ENCODE results near the gene EXOSC10.

EXOSC10 gene

DNA sequence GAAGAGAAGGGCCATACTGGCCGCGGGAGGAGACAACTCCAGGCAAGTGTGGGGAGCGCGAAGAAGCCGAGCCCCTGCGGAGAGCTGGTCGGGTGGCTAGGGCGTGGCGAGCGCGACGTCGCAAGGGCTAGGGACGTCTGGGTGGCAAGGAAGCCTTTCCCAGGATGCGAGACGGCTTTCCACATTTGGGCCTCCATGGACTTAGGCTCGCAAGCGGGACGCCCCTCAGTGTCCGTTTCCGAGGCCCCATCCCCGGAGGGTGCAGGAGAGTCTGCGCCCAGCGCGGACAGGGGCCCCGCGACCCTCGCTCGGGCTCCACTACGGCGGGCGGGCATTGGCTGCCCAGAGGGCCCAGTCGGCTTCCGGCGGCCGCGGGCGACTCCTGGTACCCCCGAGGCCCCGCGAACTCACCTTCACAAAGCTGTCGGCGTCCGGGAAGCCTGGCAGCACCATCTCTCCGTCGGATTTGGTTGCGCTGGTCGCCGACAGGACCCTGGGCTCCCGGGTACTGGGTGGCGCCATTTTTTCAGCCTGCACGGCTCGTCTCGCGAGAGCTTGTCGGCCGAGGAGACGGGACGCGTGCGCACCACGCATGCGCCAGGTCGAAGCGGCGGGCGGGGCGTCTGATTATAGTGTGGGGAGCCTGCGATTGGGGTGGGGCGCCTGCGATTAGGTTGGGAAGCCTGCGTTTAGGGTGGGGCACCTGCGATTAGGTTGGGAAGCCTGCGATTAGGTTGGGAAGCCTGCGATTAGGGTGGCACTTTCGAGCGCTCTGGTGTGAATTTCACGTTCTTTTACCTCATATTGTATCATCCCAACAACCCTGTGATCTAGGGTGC lies at the start of gene EXOSC10:
TSS of gene EXOSC10 (minus strand) at position 560 of the 839 bp plus-strand sequence. CDS start at position 522, 38 bp downstream.
- DNase-seq (ENCODE audit: low spot score) = peak; percentile 98

DNA sequence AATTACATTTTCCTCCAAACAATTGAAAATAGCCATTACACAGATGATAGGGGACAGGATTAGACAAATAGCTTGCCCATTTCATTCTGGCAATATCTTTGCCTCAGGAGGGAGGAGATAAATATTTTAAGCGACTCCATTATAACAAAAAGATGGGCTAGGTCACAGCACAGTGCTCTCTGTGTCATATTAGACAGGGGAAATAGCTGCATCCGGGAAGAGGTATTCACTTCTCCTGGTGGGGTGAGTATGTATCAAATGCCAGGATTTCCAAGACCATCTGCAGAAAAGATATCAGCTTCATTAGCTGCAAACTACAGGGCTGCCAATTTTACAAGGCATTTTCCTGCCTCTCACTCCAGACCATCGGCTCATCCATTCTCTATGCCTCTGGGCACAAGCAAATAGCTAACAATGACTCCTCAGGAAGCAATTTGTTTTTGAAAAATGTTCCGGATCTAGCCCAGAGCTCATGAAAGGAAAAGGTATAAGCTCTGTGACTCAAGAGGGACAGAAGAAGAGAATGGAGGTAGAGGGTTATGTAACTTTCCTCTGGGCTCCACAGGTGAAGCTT lies 47.6 kb upstream of the EXOSC10 start:
- no peak for DNase-seq (ENCODE audit: low spot score)

DNA sequence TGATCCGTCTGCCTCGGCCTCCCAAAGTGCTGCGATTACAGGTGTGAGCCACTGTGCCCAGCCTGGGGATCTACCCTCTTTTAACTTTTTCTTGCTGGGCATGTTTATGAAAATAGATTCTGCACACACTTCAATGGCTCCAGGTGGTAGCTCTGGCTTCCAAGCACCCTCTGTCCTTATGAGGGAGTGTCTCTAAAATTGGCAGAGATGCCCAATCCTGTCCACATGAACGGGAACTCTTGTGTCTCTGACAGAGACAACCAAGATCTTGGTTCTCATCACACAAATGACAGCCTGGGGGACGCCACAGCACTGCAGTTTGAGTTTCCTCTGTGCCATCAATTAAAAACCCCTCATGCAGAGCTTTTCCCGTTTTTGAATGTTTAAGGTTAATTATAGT lies 46.1 kb upstream of the EXOSC10 start:
- no peak for DNase-seq (ENCODE audit: low spot score)

DNA sequence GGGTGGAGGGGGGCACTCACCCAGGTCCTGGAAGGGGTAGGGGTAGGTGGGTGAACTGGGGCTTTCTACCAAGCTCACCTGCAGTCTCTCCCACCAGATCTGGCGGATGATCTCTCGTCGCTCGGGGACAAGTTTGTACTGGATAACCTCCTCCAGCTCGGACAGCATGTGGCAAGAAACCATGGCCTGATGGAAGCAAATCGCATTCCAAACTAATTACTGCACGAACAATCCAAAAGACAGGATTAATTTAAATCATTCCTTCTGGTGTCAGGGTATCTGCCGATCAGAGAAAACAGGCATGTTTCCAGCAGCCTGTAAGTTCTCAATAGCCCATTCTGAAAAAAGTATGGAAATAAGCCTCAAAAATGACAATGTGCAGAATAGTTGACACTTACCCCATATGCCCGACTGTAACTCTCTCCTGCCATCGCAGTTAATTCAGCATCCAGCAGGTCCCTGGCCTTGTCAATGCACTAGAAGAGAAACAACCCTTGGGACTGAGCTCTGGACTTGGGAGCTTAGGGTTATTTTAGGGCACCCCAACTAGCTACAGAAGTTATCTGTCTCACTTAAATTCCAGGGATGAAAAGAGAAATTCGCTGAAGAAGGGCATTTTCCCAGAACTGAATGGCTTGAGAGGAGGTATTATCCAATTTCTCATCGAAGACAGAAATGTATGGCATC lies 45.0 kb upstream of the EXOSC10 start:
- no peak for DNase-seq (ENCODE audit: low spot score)

DNA sequence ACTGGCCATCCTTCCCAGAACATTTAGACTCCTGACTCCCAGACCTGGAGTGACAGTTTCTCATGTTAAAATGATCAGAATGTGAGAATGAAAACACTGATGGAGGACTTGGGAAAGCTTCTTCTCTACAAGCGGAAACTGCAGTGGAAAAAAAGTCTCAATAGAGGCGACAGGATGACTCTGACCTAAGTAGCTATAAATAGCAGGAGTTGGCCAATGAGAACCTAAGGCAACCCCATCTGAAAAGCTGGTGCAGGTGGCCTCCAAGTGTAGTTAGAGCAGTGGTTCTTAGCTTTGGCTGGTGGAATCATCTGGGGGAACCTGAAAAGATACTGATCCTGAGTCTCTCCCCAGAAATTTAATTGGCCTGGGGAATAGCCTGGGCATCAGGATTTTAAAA lies 44.2 kb upstream of the EXOSC10 start:
- no peak for DNase-seq (ENCODE audit: low spot score)

DNA sequence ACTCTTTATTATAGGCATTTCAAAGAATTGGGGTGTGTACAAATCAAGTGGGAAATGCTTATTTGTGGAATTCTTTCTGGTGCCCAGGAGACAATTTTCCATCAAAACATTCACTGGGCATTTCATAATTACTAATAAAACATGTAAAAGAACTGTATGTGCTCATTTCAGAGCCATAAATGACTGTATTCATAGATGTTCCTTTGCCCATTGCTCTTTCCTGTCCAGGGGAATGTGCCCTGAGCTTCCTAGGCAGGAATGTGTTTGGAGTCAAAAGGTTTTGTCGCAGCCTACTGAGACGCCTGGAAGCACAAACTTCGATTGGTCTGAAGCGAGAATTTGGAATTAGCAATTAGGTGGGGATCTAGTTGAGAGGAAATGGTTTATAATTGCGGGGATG lies 43.7 kb upstream of the EXOSC10 start:
- DNase-seq (ENCODE audit: low spot score) = no peak

DNA sequence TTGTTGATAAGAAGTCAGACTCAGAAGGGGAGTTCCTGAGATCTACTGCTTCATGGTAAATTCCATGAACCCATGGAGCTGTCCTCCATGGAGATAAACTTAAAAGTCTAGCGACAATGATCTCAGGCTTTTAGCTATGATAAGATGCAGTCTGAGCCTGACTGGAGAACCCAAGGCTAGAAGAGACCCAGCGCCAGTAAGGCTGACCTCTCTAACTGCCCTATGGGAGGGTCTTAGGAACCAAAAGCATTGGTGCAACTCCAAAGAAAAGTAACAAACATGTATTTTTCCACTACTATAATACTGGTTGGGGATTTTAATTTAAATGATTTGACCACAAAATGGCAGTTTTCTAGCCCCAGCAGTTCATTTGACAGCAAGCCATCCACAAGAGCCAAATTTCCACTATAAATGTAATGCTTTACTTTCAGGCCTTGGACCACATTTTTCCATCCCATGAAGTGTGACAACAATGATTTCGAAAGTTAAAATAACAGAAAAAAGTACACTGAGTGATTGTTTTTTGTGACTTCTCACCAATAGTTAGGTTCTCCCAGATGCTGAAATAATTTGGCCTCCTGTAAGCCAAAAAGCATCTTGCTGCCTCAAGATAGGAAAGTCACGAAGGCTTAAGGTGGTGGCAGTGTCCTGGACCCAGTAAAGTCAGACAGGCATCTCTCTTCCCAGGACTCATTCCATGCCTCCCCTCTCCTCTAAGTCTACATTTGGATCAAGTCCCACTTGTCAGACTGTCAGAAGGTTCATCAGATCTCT lies 43.1 kb upstream of the EXOSC10 start:
- DNase-seq (ENCODE audit: low spot score) = no peak

DNA sequence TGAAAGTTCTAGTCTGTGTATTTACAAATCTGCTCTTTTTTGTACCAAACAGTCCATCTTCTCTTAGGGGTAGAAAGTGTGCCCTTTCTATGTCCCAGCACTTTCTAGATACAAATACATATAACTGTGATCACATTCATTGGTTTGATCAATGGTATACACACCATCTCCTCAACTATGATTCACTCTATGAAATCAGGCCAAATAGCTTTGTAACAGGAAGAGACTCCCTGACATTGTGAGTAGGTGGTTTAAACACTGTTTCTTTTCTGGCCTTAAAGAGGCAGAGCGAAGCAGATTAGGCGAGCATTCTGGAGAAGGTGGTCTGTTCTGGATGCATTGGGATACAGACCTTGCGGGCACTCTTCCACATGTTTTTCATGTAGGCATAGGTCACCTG lies 39.3 kb upstream of the EXOSC10 start:
- no peak for DNase-seq (ENCODE audit: low spot score)

DNA sequence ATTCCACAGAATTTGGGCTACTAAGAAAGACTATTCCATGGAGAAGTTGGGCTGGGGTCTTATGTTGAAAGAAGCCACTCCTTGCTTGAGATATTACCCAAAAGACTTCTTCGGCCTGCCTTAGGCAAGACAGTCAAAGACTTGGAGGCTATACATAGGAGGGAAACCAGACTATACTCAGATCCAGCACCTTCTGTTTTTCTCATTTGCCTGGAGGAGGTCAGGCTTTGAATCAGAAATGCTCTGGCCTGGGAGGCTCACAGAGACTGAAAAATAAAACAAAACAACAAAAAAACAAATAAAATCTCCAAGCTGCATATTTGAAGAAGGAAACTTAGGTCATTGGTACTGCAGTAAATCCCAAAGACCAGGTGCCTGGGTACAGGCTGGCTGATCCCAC lies 38.4 kb upstream of the EXOSC10 start:
- no peak for DNase-seq (ENCODE audit: low spot score)

DNA sequence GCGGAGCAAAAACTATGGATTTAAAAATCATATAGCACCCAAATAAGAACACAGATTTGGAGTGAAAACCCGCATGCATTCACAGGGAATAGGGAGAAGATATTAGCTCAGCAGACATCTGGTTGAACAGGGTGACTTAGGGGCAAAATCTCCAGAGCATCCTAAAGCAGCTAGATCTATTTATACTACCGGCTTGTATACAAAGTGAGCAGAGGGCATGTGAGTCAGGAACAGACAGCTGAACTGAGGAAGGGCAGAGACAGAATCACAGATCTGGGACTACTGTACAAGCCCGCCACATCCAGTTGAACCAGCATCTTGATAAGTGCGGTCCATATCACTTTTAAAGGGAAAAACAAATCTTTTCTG lies 35.2 kb upstream of the EXOSC10 start:
- DNase-seq (ENCODE audit: low spot score) = no peak

DNA sequence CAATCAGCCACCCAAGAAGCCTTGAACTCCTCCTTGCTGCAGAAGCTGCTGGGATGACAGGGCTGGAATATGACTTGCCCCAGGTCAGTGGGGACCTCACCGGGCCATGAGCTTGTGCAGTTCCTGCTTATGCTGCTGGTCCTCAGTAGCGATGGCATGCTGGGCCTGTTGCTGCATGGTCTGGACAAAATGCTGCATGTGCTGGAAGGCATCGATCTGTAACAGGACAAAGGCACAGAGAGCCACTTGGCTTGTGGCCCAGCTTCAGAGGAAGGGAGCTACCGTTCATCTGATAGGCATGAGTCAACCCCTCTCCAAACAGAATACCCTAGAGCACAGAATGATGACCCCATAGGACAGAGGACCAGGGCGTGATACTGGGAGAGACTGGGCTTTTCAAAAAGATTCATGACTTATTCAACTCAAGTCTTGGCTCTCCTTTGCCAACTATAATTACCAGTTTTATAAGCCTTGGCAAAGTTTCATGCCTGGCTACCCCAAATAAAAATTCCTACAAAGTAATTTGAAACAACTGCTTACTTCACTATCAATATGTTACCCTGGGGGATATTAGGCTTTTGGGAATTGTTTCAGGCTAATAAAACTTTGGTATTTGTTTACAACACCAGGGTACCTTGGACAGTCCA lies 34.7 kb upstream of the EXOSC10 start:
- no peak for DNase-seq (ENCODE audit: low spot score)

DNA sequence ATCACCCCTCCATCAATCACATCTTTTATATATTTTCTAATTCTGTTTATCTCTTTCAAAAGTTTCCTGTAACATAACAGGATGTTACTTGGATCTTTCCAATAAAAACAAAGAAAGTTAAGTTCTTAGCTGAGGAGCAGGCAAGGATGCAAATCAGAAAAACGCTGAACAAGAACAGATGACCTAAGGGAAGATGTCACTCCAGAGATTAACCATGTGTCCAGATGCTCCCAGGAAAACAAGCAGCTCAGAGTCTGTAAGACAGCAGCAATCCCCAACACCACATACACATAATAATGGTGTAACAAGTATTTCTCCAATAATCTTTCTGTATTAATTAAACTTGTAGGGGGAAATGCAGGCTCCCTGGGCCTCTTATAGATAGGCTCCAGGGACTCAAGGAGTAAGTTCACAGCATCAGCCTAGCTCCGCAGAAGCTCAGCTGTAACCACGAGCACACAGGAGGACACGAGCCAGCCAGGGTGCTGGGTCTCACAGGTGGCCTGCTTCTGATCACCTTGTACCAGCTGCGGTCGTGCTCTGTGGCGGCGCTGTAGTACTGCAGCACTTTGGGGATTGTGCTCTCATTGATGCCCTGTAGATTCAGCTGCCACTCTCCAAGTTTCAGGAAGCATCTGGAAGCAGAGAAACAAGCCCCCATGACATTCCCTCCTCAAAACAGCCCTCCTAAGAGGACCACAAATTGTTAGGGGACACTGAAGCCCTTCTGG lies 33.1 kb upstream of the EXOSC10 start:
- peak; percentile 56 for DNase-seq (ENCODE audit: low spot score)

DNA sequence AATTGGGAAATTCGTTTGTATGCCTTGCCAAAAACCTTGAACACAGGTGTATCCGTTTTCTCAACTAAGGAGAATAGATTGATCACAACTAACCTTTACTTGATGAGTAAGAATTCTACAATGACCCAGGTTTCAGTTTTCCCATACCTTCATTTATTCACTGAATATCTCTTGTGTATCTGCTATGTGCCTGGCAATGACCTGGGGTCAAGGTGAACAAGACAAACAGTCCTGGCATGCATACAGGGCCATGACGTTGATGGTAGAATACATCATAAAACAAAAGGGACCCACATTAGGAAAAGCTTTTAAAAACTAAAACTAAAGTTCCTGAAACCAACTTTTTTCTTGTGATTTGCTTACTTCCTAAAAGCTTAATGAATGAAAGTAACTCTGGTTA lies 32.1 kb upstream of the EXOSC10 start:
- DNase-seq (ENCODE audit: low spot score) = no peak

DNA sequence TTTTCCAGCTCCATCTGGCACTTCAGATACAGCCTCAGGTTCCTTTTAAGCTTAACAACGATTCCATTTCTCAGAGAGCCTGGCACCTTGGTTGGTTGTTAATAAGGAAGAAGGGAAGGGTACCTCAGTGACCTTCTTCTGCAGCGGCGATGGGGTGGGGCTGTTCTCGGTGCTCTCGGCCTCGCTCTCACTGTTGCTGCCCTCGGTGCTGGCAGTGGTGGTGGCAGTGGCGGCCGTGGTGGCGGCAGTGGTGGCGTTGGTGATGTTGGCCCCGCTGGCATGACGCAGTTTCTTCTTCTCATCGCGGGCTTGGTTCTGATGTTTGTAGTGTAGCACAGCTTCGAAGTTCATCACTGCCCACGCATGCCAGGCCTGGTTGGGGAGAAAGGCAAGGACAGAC lies 30.7 kb upstream of the EXOSC10 start:
- no peak for DNase-seq (ENCODE audit: low spot score)

DNA sequence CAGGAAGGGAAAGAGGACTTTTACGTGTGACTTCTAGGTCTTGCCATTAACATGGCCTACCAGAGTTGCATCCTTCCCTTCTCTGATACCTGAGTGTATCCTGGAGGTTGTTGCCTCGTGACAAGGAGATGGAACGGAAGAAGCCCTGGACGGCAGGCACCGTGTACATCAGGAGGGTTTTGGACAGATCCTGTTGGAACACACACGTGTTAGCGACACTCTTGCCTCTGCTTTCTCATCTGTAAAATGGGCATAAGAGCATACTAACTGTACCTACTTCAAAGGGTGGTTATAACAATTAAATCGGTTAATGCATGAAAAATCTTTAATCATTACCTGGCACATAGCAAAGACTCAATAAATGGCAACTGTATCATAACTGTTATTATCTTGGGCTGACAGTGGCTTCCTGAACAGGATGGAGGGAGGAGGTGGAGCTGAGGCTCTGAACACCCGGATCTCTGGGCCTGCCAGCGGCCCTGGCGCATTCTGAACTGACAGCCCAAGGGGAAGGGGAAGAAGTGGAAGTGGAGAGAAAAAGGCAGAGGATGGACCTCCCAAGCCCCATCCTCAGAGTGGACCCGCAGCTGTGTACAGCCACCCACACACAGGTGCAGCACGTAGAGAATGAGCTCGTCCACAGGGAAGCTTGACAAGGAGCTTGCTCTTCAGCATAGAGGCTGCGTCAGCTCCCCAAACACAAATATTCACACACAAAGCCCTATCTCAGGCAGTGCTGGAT lies 30.2 kb upstream of the EXOSC10 start:
- DNase-seq (ENCODE audit: low spot score) = no peak

DNA sequence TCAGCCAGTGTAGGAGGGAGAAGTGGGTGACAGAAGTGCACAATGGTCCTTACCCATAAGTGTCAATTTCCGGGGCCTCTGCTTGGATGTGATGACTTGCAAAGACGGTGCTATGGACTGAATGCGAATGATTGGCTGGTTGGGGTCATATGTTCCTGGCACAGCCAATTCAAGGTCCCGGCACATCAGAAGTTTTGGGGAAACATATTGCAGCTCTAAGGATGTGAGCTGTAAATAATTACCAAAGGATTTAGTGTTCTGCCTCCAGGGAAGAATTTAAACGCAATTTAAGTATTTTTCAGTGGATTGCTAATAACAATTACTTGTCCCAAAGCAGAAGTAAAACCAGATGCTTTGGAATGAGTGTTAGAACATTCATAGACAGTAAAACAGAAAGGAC lies 26.9 kb upstream of the EXOSC10 start:
- no peak for DNase-seq (ENCODE audit: low spot score)

DNA sequence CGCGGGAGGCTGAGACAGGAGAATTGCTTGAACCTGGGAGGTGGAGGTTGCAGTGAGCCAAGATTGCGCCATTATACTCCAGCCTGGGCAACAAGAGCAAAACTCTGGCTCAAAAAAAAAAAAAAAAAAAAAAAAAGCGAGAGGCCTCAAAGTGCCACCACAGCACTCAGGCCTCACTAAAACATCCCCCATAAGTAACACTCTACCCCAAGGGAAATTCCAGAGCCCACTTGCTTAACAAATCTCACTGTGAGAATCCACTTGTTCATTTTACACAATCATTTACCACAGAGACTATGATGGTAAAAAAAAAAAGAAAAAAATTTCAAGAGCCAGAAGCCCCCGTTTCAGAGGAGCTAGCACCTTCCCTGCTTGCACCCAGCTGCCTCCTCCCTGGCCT lies 26.3 kb upstream of the EXOSC10 start:
- DNase-seq (ENCODE audit: low spot score) = no peak

DNA sequence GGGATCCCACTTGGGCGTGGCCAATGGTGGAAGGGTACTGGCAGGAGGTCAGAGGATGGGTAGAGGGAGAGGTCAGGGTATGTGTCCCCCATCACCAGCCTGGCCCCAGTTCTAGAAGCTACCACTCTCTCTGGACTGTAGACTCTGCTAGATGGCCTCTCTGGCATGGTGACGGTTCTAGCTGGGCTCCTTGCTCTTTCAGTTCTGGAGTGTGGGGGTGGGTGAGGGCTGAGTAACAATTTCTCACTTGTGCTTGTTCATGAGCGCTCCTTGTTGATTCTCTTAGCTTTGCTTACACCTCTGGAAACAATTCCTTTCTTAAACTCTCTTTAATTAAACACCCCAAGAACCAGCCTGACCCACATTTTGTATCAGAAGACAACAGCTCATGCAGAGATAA lies 25.3 kb upstream of the EXOSC10 start:
- no peak for DNase-seq (ENCODE audit: low spot score)

DNA sequence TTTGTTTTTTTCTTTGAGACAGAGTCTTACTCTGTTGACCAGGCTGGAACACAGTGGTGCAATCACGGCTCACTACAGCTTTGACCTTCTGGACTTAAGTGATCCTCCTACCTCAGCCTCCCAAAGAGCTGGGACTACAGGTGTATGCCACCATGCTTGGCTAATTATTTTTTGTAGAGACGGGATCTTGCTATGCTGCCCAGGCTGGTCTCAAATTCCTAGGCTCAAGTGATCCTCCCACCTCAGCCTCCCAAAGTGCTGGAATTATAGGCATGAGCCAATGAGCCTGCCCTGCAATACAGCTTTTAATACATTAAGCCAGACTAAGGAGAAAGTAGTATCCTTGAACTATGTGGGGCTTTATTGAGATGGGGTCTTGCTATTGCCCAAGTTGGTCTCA lies 16.6 kb upstream of the EXOSC10 start:
- no peak for DNase-seq (ENCODE audit: low spot score)

DNA sequence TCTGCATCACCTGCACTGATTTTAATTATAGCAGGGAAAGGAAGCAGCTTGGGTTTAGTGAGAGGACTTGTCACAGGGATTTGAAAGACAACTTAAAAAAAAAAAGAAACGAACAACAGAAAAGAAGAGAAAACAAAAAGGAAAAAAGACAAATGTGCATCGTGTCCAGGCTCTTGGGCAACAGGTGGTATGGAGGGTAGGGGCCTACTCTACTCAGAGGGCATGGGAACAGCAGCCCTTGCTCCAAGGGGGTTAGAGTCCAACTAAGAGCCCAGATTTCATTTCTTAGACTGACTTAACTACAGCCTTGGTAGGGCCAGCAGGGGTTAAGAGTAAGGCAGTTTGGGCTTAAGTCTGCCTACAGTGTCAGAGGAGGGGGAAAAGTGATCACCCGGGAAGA lies 15.3 kb upstream of the EXOSC10 start:
- DNase-seq (ENCODE audit: low spot score) = no peak
